NCI-H446 treated with DMSO at 0.1 percent for 48 hours (cell line): ENCODE data around the gene IFNGR1.

ENCODE experiments used
- DNase-seq: peaks from one replicate; lab custom pipeline; 2025; lab: John Stamatoyannopoulos, UW

Gene IFNGR1

DNA sequence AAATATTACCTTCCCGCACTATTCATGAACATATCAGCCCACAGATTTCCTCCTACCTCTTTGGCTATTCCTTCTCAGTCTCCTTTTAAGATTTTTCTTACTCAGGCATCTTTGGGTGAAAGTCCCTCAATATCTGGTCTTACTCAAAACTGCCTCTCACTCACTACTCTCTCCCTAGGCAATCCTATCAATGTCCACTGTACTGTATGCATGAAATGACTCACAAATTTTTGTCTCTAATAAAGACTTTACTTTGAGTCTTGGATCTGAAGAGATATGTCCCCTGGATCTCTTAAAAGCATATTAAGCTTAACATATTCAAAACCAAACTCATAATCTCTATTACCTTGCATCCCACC is 70.2 kb downstream of the IFNGR1 start:
- DNase-seq, result no peak

DNA sequence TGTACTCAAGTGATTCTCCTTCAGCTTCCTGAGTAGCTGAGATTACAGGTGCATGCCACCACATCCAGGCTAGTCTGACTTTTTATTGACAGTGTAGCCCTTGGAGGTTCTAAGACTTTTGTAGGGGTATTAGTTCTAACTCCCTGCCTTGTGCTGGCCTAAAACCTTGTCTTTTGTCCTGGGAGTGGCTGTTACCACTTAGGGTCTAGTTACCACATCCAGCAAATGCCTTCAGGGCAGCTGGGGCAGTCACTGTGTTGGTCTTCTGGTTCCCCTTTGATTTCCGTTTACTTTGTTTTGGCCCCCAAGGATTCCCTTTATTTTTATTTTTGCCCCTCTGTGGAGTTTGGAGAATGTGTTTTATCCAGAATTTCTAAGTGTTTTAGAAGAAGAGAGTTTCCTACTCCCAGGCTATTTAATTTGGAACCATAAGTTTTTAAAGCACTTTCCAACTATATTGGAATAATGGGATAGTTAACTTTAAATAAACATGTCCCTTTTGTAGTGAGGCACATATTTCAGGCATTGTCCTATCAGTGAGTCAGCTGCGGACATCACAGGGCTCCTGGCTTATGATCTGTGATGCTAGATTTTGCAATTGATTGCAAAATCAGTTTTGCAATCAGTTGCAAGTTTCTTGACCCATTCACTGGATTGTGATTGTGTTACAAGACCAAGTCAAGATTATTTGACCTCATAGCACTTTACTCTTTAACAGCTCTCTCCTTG is 70.7 kb downstream of the IFNGR1 start:
- no peak for DNase-seq
